ENCODE data around the gene CRAMP1.

Gene CRAMP1

GRCh38 chr16:1700246-1700645 lies 88.1 kb downstream of the CRAMP1 start:
- TF ChIP-seq CTCF (conservative IDR thresholded peaks at IDR 0.05): no peak
- H3K27ac ChIP-seq: no peak overlapping the region

- TF ChIP-seq CTCF (conservative IDR thresholded peaks at IDR 0.05): no peak
- no peak overlapping the region for H3K27ac ChIP-seq
Observed at GRCh38 chr16:1701216-1701878, 89.2 kb downstream of the CRAMP1 start.

- peak overlapping the region; percentile 81 for H3K27ac ChIP-seq
Observed at GRCh38 chr16:1705324-1705687, 93.1 kb downstream of the CRAMP1 start.

GRCh38 chr16:1705688-1706385 lies 93.7 kb downstream of the CRAMP1 start, which contains the start of gene MAPK8IP3:
TSS of gene MAPK8IP3 (plus strand) at chr16:1706195. CDS start at chr16:1706340, 145 bp downstream.
- peak within 1 kb of the TSS; percentile 81 for H3K27ac ChIP-seq
- TF ChIP-seq CTCF (conservative IDR thresholded peaks at IDR 0.05): peak; percentile 90

- no peak for TF ChIP-seq CTCF (conservative IDR thresholded peaks at IDR 0.05)
- peak overlapping the region; percentile 81 for H3K27ac ChIP-seq
Observed at GRCh38 chr16:1706386-1707192, 94.4 kb downstream of the CRAMP1 start.

- TF ChIP-seq CTCF (conservative IDR thresholded peaks at IDR 0.05): no peak
- H3K27ac ChIP-seq: peak overlapping the region; percentile 81
Observed at GRCh38 chr16:1707193-1707790, 95.1 kb downstream of the CRAMP1 start.

GRCh38 chr16:1708083-1708767 lies 96.1 kb downstream of the CRAMP1 start:
- no peak for TF ChIP-seq CTCF (conservative IDR thresholded peaks at IDR 0.05)
- H3K27ac ChIP-seq: peak overlapping the region; percentile 81; the same call in 1 of the 2 replicates

Data from VCaP (cell line).